OCI-LY3 (cell line): Measurements from ENCODE around the gene RENBP.

ENCODE experiments used
- EZH2phosphoT487 ChIP-seq: fragments of 200-600 bp; shearing (Covaris generic); IDR thresholded peaks from 2 replicates; pipeline ENCODE4 v1.6.1; 2018; ENCODE audit warnings: antibody characterized with exemption, mixed run types, low read depth
- TF ChIP-seq, protein P1 (sequence below): fragments of 200-600, 300-600 bp; sonication (generic); IDR thresholded peaks from 2 replicates; pipeline ENCODE4 v1.5.1; 2014; ENCODE audit warnings: antibody characterized with exemption, low read length, low read depth

GRCh38 chrX:153972368-153973126, 28.1 kb upstream of the RENBP start, which contains the start of gene TMEM187:
- TF ChIP-seq, protein P1, sequence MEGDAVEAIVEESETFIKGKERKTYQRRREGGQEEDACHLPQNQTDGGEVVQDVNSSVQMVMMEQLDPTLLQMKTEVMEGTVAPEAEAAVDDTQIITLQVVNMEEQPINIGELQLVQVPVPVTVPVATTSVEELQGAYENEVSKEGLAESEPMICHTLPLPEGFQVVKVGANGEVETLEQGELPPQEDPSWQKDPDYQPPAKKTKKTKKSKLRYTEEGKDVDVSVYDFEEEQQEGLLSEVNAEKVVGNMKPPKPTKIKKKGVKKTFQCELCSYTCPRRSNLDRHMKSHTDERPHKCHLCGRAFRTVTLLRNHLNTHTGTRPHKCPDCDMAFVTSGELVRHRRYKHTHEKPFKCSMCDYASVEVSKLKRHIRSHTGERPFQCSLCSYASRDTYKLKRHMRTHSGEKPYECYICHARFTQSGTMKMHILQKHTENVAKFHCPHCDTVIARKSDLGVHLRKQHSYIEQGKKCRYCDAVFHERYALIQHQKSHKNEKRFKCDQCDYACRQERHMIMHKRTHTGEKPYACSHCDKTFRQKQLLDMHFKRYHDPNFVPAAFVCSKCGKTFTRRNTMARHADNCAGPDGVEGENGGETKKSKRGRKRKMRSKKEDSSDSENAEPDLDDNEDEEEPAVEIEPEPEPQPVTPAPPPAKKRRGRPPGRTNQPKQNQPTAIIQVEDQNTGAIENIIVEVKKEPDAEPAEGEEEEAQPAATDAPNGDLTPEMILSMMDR: no peak
- no peak for TF ChIP-seq EZH2phosphoT487
